ENCODE results near the gene POLR2C.

Gene POLR2C

GRCh38 chr16:57500578-57501111 is 38.2 kb downstream of the POLR2C start:
- DNase-seq (ENCODE audit: low read depth in 4 of 4, low spot score in 1 of 4): no peak

- no peak for DNase-seq (ENCODE audit: low read depth in 4 of 4, low spot score in 1 of 4)
Observed at GRCh38 chr16:57501492-57501891, 39.0 kb downstream of the POLR2C start.

DNA sequence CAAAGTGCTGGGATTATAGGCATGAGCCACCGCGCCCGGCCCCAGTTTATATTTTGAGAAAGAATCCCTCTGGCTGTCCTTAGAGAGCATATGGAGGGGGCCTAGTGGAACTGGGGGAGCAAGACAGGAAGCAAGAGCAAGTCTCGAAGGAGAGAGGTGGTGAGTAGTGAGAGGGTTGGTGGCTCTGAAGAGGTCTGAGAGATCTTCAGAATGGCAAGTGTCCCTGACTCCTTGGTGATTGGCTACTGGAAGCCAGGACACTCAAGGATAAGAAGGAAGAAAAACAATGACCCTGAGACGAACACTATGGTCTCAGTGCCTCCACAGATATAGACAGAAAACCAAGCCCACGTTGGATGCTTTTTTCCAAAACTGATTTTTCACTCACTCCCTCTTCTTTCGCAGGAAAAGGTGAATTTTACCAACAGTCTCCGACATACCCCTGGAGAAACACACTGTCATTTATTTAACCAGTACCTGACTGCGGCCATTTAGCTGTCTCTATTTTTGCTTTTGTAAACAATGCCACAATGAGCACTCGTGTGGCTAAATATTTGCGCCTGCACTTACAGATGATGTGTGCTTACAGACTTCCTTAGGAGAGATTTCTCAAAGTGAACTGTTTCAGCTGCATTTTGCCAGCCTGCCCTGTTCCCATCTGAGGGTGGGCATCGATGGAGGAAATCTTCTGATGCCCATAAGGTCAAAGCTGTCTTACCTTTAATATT is 39.7 kb downstream of the POLR2C start:
- no peak for DNase-seq (ENCODE audit: low read depth in 4 of 4, low spot score in 1 of 4)

DNA sequence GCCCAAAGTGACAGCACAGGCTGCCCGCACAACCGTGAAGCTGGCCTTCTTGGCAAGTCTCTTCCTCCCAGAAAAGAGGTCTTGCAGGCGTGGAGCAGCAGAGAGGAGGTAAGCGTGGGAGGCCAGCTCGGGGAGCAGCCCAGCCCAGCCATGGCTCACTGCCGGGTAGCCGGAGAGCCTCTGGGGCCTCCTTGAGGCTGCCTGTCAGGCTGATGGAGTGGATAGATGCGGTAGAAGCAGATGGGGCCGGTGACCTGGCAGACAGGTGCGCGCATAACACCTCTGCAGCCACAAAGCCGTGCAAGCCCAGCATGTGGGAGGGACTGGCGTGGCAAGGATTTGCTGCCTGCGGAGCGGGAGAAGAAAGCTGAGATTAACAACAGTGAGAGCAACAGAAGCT is 40.9 kb downstream of the POLR2C start:
- DNase-seq (ENCODE audit: low read depth in 4 of 4, low spot score in 1 of 4): no peak

DNA sequence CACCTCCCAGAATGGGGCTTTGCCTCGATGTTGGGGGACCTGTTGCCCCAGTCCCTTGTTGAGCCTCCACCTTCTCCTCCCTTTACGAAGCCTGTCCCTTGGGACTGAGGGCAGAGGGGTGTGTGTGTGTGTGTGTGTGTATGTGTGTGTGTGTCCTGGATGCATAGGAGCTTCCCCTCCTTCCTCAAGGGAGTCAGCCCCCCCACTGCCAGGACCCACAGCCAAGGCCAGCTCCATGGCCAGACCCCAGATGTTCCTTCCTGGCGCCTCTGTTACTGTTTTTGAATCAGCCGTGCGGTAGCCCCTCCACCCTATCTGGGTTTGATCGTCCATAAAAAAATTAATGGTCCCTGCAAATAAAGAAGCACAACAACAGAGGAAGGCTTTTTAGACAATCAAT is 41.5 kb downstream of the POLR2C start:
- no peak for DNase-seq (ENCODE audit: low read depth in 4 of 4, low spot score in 1 of 4)

DNA sequence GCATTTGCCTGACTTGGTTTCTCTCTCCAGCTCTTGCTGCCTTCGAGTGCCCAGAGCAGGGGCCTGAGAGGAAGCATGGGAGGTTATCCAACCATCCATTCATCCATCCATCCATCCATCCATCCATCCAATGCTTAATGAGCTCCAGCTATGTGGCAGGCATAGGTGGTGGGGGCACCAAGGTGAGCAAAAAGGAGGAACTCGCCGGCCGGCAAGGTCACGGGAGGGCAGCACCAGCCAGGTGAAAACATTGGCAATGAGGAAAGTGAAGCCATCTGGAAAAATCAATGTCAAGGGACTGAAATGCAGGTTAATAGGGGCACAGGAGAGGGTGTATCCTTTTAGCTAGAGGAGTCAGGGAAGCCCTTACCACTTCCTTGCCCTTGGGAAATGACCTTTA is 42.0 kb downstream of the POLR2C start:
- DNase-seq (ENCODE audit: low read depth in 4 of 4, low spot score in 1 of 4): no peak

DNA sequence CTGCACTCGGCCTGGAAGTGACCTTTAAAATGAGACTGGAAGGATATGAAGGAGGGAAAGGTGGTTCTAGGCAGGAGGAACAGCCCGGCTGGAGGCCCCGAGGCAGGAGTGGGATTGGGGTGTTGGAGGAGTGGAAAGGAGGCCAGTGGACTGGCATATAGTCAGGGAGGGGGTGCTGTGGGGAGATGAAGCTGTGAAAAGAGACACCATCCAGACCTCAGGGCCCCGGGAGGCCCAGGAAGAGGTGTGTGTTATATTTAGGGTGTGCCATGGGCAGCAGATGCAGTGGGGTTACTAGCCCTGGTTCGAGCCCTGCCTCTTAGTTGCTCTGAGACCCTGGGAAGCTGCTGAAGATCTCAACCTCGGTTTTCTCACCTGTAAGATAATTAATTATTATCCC is 42.7 kb downstream of the POLR2C start:
- DNase-seq (ENCODE audit: low read depth in 4 of 4, low spot score in 1 of 4): no peak

DNA sequence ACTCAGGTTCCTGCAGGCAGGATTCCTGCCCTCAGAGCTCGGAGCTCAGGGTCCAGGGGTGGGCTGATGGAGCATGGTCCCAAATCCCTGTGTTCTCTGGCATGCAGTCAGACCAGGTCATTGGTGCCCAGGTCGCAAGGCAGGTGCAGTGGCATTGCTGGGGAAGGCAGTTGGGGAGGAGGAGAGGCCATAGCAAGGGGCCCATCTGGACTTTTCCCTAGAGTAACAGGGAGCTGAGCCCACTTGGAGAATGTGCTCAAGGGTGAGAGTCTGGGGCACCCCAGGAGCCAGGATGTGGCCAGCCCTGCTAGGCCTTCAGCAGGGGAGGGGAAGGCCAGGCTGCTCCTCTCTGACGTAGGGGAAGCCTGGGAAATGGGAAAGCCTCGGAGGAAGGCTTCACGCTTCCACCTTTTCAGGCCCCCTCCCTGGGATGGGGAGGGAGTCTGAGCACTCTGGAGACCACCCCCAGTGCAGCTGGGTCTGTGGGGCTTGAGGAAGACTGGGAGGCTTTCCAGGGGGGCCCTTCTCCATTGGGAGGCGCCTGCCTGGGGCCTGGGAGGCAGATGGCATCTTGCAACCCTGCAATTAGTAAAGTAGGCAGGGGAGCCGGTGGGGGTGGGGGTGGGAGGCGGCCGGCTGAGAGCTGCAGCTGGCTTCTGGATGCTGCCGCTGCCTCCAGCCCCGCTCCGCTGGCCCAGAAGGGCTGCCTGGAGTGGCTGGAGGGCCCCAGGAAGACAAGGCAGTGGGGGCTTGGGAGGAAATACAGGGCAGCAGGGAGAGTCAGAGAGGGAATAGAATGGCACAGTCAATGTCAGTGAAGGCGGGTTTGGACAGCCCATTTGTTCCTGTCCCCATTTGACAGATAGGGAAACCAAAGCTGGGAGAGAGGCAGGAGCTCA is 44.9 kb downstream of the POLR2C start:
- DNase-seq (ENCODE audit: low read depth in 4 of 4, low spot score in 1 of 4): no peak

DNA sequence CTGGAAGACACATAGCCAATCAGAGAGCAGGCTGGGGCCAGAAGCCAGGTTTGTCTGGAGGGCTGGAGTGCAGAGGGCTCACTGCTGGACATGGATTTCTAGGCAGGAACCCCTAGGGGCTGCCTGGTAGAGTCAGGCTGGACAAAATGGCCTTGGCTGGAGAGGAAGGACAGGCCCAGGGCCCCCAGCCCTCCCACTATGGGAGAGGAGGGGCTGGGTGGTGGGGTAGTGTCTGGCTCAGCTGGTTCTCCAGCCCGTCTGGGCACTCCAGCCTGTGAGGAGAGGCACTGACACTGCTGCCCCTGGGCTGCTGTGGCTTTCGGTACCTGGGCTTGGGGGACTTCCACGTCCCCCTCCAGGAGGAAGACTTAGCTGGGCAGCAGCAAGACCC is 45.6 kb downstream of the POLR2C start:
- no peak for DNase-seq (ENCODE audit: low read depth in 4 of 4, low spot score in 1 of 4)

- DNase-seq (ENCODE audit: low read depth in 4 of 4, low spot score in 1 of 4): no peak
Observed at GRCh38 chr16:57509231-57509923, 46.9 kb downstream of the POLR2C start.

GRCh38 chr16:57510016-57510871 is 47.8 kb downstream of the POLR2C start:
- no peak for DNase-seq (ENCODE audit: low read depth in 4 of 4, low spot score in 1 of 4)

- no peak for DNase-seq (ENCODE audit: low read depth in 4 of 4, low spot score in 1 of 4)
Observed at GRCh38 chr16:57512296-57513001, 50.0 kb downstream of the POLR2C start.

DNA sequence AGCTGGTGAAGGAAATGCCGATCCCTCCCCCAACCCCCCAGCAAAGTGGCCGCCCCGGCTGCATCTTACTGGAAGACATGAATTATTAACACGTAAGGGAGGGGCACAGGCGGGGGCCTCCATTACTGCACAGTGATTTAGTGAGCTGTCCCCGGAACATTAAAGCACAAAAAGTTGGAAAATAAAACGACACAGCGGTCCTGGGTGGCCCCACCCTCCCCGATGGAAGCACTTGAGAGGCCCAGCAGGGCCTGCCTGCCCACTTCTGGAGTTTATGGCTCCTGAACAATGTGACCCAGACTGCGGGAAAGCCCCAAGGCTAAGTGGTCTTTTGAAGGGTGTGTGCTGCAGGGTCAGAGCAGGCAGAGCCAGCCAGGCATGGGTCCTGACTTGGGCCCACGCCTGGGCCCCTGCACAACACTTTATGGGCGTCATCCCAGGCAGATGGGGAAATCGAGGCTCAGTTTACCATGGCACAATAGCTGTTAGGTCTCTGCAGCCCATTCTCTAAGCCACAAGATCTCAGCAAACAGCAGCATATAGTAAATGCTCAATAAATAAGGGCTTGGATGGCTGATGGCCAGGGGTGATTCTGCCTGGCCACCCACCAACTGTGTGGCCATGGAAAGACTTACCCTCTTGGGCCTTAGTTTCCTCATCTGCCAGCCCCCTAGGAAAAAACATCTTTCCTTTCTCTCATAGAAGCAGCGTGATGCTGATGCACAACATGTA is 51.1 kb downstream of the POLR2C start:
- DNase-seq (ENCODE audit: low read depth in 4 of 4, low spot score in 1 of 4): no peak

- DNase-seq (ENCODE audit: low read depth in 4 of 4, low spot score in 1 of 4): no peak
Observed at GRCh38 chr16:57514371-57514770, 51.9 kb downstream of the POLR2C start.

GRCh38 chr16:57514791-57515600 is 52.5 kb downstream of the POLR2C start:
- DNase-seq (ENCODE audit: low read depth in 4 of 4, low spot score in 1 of 4): no peak

GRCh38 chr16:57516176-57516725 is 53.8 kb downstream of the POLR2C start:
- no peak for DNase-seq (ENCODE audit: low read depth in 4 of 4, low spot score in 1 of 4)

DNA sequence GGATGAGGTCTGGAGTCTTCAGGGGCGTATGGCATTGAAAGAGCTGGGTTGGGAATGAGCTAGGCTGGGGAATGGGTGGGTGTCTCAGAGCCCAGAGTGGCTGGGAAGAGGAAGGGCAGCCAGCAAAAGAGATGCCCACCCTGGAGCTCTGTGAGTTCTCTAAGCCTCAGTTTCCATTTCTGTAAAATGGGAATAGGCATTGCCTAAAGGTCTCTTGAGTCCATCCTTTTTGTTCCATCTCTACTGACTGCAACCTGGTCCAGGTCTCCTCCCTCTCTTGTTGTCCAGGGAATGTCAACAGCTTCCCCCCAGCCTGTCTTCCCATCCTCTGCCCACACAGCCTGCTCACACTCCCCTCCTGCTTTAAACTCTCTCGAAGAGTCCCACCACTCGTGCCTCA is 54.3 kb downstream of the POLR2C start:
- no peak for DNase-seq (ENCODE audit: low read depth in 4 of 4, low spot score in 1 of 4)
